IMR-90 (cell line): ENCODE measurements around the gene POU2AF1. TPM values are rescaled to one million over a fixed set of nuclear protein-coding genes. Genes with fewer than 3 reads are reported as not detected.

ENCODE experiments used
- ATAC-seq: fragments of 200-7000 bp; cut with Tn5 transposase; 2 replicates; pipeline ENCODE4 v1.9.1; 2020; ENCODE audit warnings: low read depth, mild to moderate bottlenecking, moderate library complexity
- BruUV-seq: library from RNA; stranded (reverse); fragments of 400-500 nt; replicated peaks from 2 replicates; lab custom pipeline; 2021; lab: Mats Ljungman, UMichigan
- CTCF ChIA-PET: fragments of 300-600 bp; formaldehyde crosslinking; extraction: SDS; loops from one replicate; lab custom pipeline; 2021; ENCODE audit warnings: antibody characterized with exemption; lab: Yijun Ruan, JAX
- POLR2A ChIA-PET: fragments of 300-600 bp; sonication (Branson Sonifier 250); formaldehyde crosslinking; loops from one replicate; lab custom pipeline; 2022; ENCODE audit warnings: antibody characterized with exemption; ENCODE audit not compliant: unreplicated experiment; lab: Charles Lee
- DNase-seq: peaks from one replicate; pipeline ENCODE4 v3.0.0; 2013
- H2AFZ ChIP-seq: replicated peaks from 2 replicates; pipeline ENCODE3; 2013; ENCODE audit warnings: low read length, mild to moderate bottlenecking; ENCODE audit not compliant: poor library complexity
- H2AK5ac ChIP-seq: 2 replicates; pipeline ENCODE4 v1.6.1; 2013; ENCODE audit warnings: low read depth, low read length, inconsistent platforms
- H2AK9ac ChIP-seq: replicated peaks from 2 replicates; pipeline ENCODE3; 2013; ENCODE audit warnings: mild to moderate bottlenecking, low read depth, low read length, moderate library complexity; ENCODE audit not compliant: poor library complexity
- H2BK120ac ChIP-seq: 2 replicates; pipeline ENCODE4 v1.6.1; 2013; ENCODE audit warnings: low read depth, low read length, inconsistent platforms
- H2BK15ac ChIP-seq: 3 replicates; pipeline ENCODE4 v1.6.1; 2013; ENCODE audit warnings: low read depth, low read length, inconsistent platforms
- H2BK20ac ChIP-seq: 2 replicates; pipeline ENCODE4 v1.6.1; 2013; ENCODE audit warnings: low read depth, mild to moderate bottlenecking, inconsistent platforms, low read length, moderate library complexity
- H2BK5ac ChIP-seq: 2 replicates; pipeline ENCODE4 v1.6.1; 2013; ENCODE audit warnings: mild to moderate bottlenecking, low read depth, low read length, inconsistent platforms; ENCODE audit not compliant: poor library complexity, severe bottlenecking
- H3K14ac ChIP-seq: replicated peaks from 2 replicates; pipeline ENCODE4 v1.6.1; 2013; ENCODE audit warnings: low read depth, low read length, inconsistent platforms
- H3K18ac ChIP-seq: 2 replicates; pipeline ENCODE4 v1.6.1; 2013; ENCODE audit warnings: low read depth, low read length, control low read depth
- H3K23ac ChIP-seq: 2 replicates; pipeline ENCODE4 v1.6.1; 2013; ENCODE audit warnings: low read depth, low read length, inconsistent platforms
- H3K27ac ChIP-seq: 2 replicates; pipeline ENCODE4 v1.5.1; 2013; ENCODE audit warnings: mild to moderate bottlenecking, control low read depth, low read length; ENCODE audit not compliant: insufficient read depth
- H3K27me3 ChIP-seq: 2 replicates; pipeline ENCODE4 v1.6.1; 2013; ENCODE audit warnings: low read length; ENCODE audit not compliant: control insufficient read depth, insufficient read depth
- H3K36me3 ChIP-seq: 2 replicates; pipeline ENCODE4 v1.6.1; 2013; ENCODE audit warnings: low read length, mixed read lengths; ENCODE audit not compliant: control insufficient read depth, insufficient read depth
- H3K4ac ChIP-seq: 2 replicates; pipeline ENCODE4 v1.6.1; 2013; ENCODE audit warnings: low read depth, low read length, inconsistent platforms
- H3K4me1 ChIP-seq: 2 replicates; pipeline ENCODE4 v1.6.1; 2013; ENCODE audit warnings: low read length, mixed read lengths; ENCODE audit not compliant: control insufficient read depth, insufficient read depth
- H3K4me2 ChIP-seq: 2 replicates; pipeline ENCODE4 v1.6.1; 2013; ENCODE audit warnings: low read depth, mild to moderate bottlenecking, control low read depth, low read length, moderate library complexity
- H3K4me3 ChIP-seq: 2 replicates; pipeline ENCODE4 v1.5.1; 2013; ENCODE audit warnings: low read depth, mild to moderate bottlenecking, control low read depth, low read length, moderate library complexity; ENCODE audit not compliant: insufficient read depth
- H3K56ac ChIP-seq: 2 replicates; pipeline ENCODE4 v1.6.1; 2013; ENCODE audit warnings: low read length, inconsistent platforms; ENCODE audit not compliant: insufficient read depth; ENCODE audit errors: extremely low read depth
- H3K79me1 ChIP-seq, 2 experiments: 2 replicates each; pipeline ENCODE4 v1.6.1; 2013; ENCODE audit warnings: low read length in 2 of 2, inconsistent platforms in 1 of 2, low read depth in 1 of 2
- H3K9ac ChIP-seq: 2 replicates; pipeline ENCODE4 v1.6.1; 2013; ENCODE audit warnings: low read depth, low read length, control low read depth
- H3K9me1 ChIP-seq: 2 replicates; pipeline ENCODE4 v1.6.1; 2013; ENCODE audit warnings: low read length, inconsistent platforms; ENCODE audit not compliant: insufficient read depth
- H3K9me3 ChIP-seq: 2 replicates; pipeline ENCODE4 v1.6.1; 2013; ENCODE audit warnings: low read length; ENCODE audit not compliant: control insufficient read depth, insufficient read depth
- H4K20me1 ChIP-seq: 2 replicates; pipeline ENCODE4 v1.6.1; 2013; ENCODE audit warnings: low read length, inconsistent platforms; ENCODE audit not compliant: insufficient read depth
- H4K5ac ChIP-seq: 2 replicates; pipeline ENCODE4 v1.6.1; 2013; ENCODE audit warnings: mild to moderate bottlenecking, low read depth, low read length, control low read depth
- H4K8ac ChIP-seq, 2 experiments: 2 replicates each; pipeline ENCODE4 v1.6.1; 2013; ENCODE audit warnings: low read depth in 2 of 2, low read length in 2 of 2, control low read depth in 1 of 2, inconsistent platforms in 1 of 2
- H4K91ac ChIP-seq: 2 replicates; pipeline ENCODE4 v1.6.1; 2013; ENCODE audit warnings: low read depth, low read length, inconsistent platforms; ENCODE audit not compliant: insufficient read depth
- BHLHE40 ChIP-seq: fragments of 150-350 bp; IDR thresholded peaks from 2 replicates; pipeline ENCODE4 v1.6.1; 2016; ENCODE audit warnings: mild to moderate bottlenecking, low read depth, low read length
- CEBPB ChIP-seq: IDR thresholded peaks from 2 replicates; pipeline ENCODE4 v1.6.1; 2012; ENCODE audit warnings: low read depth, low read length, improper control_type of control experiment
- CHD1 ChIP-seq: IDR thresholded peaks from 2 replicates; pipeline ENCODE4 v1.6.1; 2012; ENCODE audit warnings: low read depth, low read length, improper control_type of control experiment
- CTCF ChIP-seq: conservative IDR thresholded peaks from 2 replicates; pipeline ENCODE4 v1.5.1; 2012; ENCODE audit warnings: mild to moderate bottlenecking, low read depth, low read length, improper control_type of control experiment
- ELK1 ChIP-seq: fragments of 150-350 bp; IDR thresholded peaks from 2 replicates; pipeline ENCODE4 v1.6.1; 2016; ENCODE audit warnings: low read depth, mild to moderate bottlenecking, low read length, moderate library complexity, borderline replicate concordance
- FOS ChIP-seq: fragments of 150-350 bp; IDR thresholded peaks from 2 replicates; pipeline ENCODE4 v1.6.1; 2016; ENCODE audit warnings: low read depth, low read length
- MAFK ChIP-seq: IDR thresholded peaks from 2 replicates; pipeline ENCODE4 v1.6.1; 2012; ENCODE audit warnings: low read depth, low read length, improper control_type of control experiment
- MAZ ChIP-seq: IDR thresholded peaks from 2 replicates; pipeline ENCODE4 v1.6.1; 2012; ENCODE audit warnings: low read depth, mild to moderate bottlenecking, low read length, improper control_type of control experiment, moderate library complexity, borderline replicate concordance
- MXI1 ChIP-seq: IDR thresholded peaks from 2 replicates; pipeline ENCODE4 v1.6.1; 2012; ENCODE audit warnings: low read depth, mild to moderate bottlenecking, low read length, moderate library complexity, borderline replicate concordance
- NFE2L2 ChIP-seq: fragments of 150-350 bp; IDR thresholded peaks from 2 replicates; pipeline ENCODE4 v1.6.1; 2016; ENCODE audit warnings: low read depth, mild to moderate bottlenecking, low read length
- POLR2A ChIP-seq: IDR thresholded peaks from 2 replicates; pipeline ENCODE4 v1.6.1; 2012; ENCODE audit warnings: mild to moderate bottlenecking, low read depth, low read length
- RAD21 ChIP-seq: IDR thresholded peaks from 2 replicates; pipeline ENCODE4 v1.6.1; 2012; ENCODE audit warnings: low read length, improper control_type of control experiment
- RCOR1 ChIP-seq: IDR thresholded peaks from 2 replicates; pipeline ENCODE4 v1.6.1; 2012; ENCODE audit warnings: mild to moderate bottlenecking, low read length, improper control_type of control experiment; ENCODE audit not compliant: insufficient replicate concordance
- RFX5 ChIP-seq: IDR thresholded peaks from 2 replicates; pipeline ENCODE4 v1.8.0; 2012; ENCODE audit warnings: low read depth, mild to moderate bottlenecking, low read length, moderate library complexity
- SMC3 ChIP-seq: fragments of 150-350 bp; IDR thresholded peaks from 2 replicates; pipeline ENCODE4 v1.6.1; 2016; ENCODE audit warnings: low read depth, mild to moderate bottlenecking, antibody characterized with exemption, low read length, moderate library complexity
- USF2 ChIP-seq: fragments of 150-350 bp; IDR thresholded peaks from 2 replicates; pipeline ENCODE4 v1.6.1; 2017; ENCODE audit warnings: mild to moderate bottlenecking, antibody characterized with exemption, low read length, low read depth
- WGBS, 2 experiments: methylation state at CpG; one replicate each; pipeline versions ENCODE4 v1.1.5 to v1.1.7; 2013; ENCODE audit warnings: missing lambda C conversion rate in 2 of 2; ENCODE audit not compliant: insufficient read length in 1 of 2; ENCODE audit errors: extremely low coverage in 2 of 2; 5-methylcytosine and 5-hydroxymethylcytosine counted together
- dilution Hi-C: fragments of 300-500 bp; cut with HindIII; formaldehyde crosslinking; loops from one replicate; pipeline ENCODE4 v1.14.3; 2018; ENCODE audit warnings: low sequenced_read_pairs; ENCODE audit not compliant: unreplicated experiment
- in situ Hi-C: fragments of 300-500 bp; cut with MboI; formaldehyde crosslinking; loops from 3 replicates; pipeline ENCODE4 v1.14.3; 2019; ENCODE audit warnings: low sequenced_read_pairs, inconsistent platforms, mixed read lengths
- intact Hi-C: fragments of 100-400 bp; cut with micrococcal nuclease; formaldehyde crosslinking; loops from 2 replicates; pipeline ENCODE4 v1.10.0; 2022
- polyA plus RNA-seq, 3 experiments: library from polyadenylated mRNA; depleted of rRNA; stranded (reverse); fragments of >200 nt; gene quantifications; 2 replicates each; pipeline ENCODE4 v1.2.3, GENCODE V29; 2012; ENCODE audit warnings: low replicate concordance in 1 of 3
- total RNA-seq: library from RNA; depleted of rRNA; stranded (reverse); fragments of >200 nt; gene quantifications from 2 replicates; pipeline ENCODE4 v1.2.3, GENCODE V29; 2012

The POU2AF1 gene
- total and polyA plus RNA-seq, 2 of the 4 experiments (the other 2 are of a cell fraction): not detected

GRCh38 chr11:111414267-111414931, 35.3 kb upstream of the POU2AF1 start:
- H4K8ac ChIP-seq: no peak overlapping the region
- in situ Hi-C loops: no loop called here
- dilution Hi-C loops: no loop called here
- peaks cover 6% of the 10 kb centered on the region; the same call in 1 of the 2 replicates for H3K9me1 ChIP-seq
- peaks cover 36% of the 10 kb centered on the region for H3K27me3 ChIP-seq
- H4K5ac ChIP-seq: no peak overlapping the region
- no peak overlapping the region for H2BK120ac ChIP-seq
- no peaks in the 10 kb centered on the region for H3K79me1 ChIP-seq
- ChIA-PET POLR2A (no interaction called here), CTCF (interaction anchor here (0.9 to 1.1 kb wide), 2 partner anchors 21 to 132 kb away, joined by 3 to 7 read pairs; no protein-coding TSS in a partner anchor)
- H3K36me3 ChIP-seq: no peaks in the 10 kb centered on the region
- ATAC-seq (no peak), DNase-seq (no peak)
- WGBS, 2 experiments: 60% methylated on average over 1 of the region's 9 CpGs; no CpG with 5 or more reads in 1 of the 2 experiments
- no peaks in the 10 kb centered on the region for H3K9me3 ChIP-seq
- no peak overlapping the region for H4K91ac ChIP-seq
- no peak overlapping the region for H3K4ac ChIP-seq
- no peak overlapping the region for H3K14ac ChIP-seq
- no peak overlapping the region for H2BK5ac ChIP-seq
- H3K56ac ChIP-seq: no peak overlapping the region
- H3K23ac ChIP-seq: no peak overlapping the region
- H3K4me3 ChIP-seq: no peak overlapping the region
- no peak overlapping the region for H2AK5ac ChIP-seq
- H3K27ac ChIP-seq: no peak overlapping the region
- H4K20me1 ChIP-seq: peaks cover 5% of the 10 kb centered on the region
- no peak overlapping the region for H2BK20ac ChIP-seq
- no peak overlapping the region for H3K18ac ChIP-seq
- no peak overlapping the region for H2AK9ac ChIP-seq
- intact Hi-C loops: no loop called here
- BruUV-seq: no TSS peak
- H3K4me2 ChIP-seq: no peak overlapping the region; the same call in 1 of the 2 replicates
- peaks cover 9% of the 10 kb centered on the region for H3K4me1 ChIP-seq
- TF ChIP-seq ELK1: no peak
- no peak for TF ChIP-seq CEBPB
- no peak for TF ChIP-seq MAZ
- no peak for TF ChIP-seq FOS
- no peak for TF ChIP-seq CTCF
- no peak for TF ChIP-seq SMC3
- TF ChIP-seq NFE2L2: no peak
- no peak for TF ChIP-seq BHLHE40
- no peak for TF ChIP-seq RAD21
- no peak for TF ChIP-seq RCOR1
- no peak for TF ChIP-seq USF2
- TF ChIP-seq CHD1: no peak
- no peak for TF ChIP-seq RFX5
- no peak for TF ChIP-seq MXI1
- no peak for TF ChIP-seq POLR2A
- no peak for TF ChIP-seq MAFK
- H2BK15ac ChIP-seq: no peak overlapping the region
- no peak overlapping the region for H3K9ac ChIP-seq
- H2AFZ ChIP-seq: no peak overlapping the region
